HG03558 (cell line): ENCODE results near the gene STK4.
"Not testable (repeated sequence)": the region's sequence is repeated elsewhere in the genome, so short reads cannot be mapped to it uniquely, and the experiment has no call there.

ENCODE experiments used
- ATAC-seq: cut with Tn5 transposase; IDR thresholded peaks from one replicate; pipeline ENCODE4 v1.9.1; 2021; ENCODE audit warnings: moderate number of reproducible peaks; ENCODE audit not compliant: unreplicated experiment; ENCODE audit errors: extremely low read depth

Gene STK4

GRCh38 chr20:44979090-44979621 is 12.8 kb downstream of the STK4 start:
- peak; percentile 75 for ATAC-seq

- no peak for ATAC-seq
These were observed 15.6 kb downstream of the STK4 start for GRCh38 chr20:44981736-44982406.

- no peak for ATAC-seq
These were observed 16.9 kb downstream of the STK4 start for GRCh38 chr20:44983093-44983674.

- no peak for ATAC-seq
These were observed 22.4 kb downstream of the STK4 start for GRCh38 chr20:44988631-44989171.

GRCh38 chr20:44990425-44990824 is 24.1 kb downstream of the STK4 start:
- no peak for ATAC-seq

- ATAC-seq, result no peak
These were observed 24.6 kb downstream of the STK4 start for GRCh38 chr20:44990957-44991356.

- no peak for ATAC-seq
These were observed 27.0 kb downstream of the STK4 start for GRCh38 chr20:44993343-44993742.

GRCh38 chr20:44997171-44997570 is 30.9 kb downstream of the STK4 start:
- ATAC-seq, result no peak

GRCh38 chr20:44997668-44998067 is 31.4 kb downstream of the STK4 start:
- ATAC-seq, result no peak

GRCh38 chr20:45008521-45009049 is 42.3 kb downstream of the STK4 start:
- no peak for ATAC-seq

GRCh38 chr20:45010399-45010828 is 44.1 kb downstream of the STK4 start:
- ATAC-seq, result no peak

- ATAC-seq, result no peak
These were observed 44.8 kb downstream of the STK4 start for GRCh38 chr20:45011108-45011526.

GRCh38 chr20:45012682-45013302 is 46.5 kb downstream of the STK4 start:
- no peak for ATAC-seq

- ATAC-seq, result not testable (repeated sequence)
These were observed 47.8 kb downstream of the STK4 start for GRCh38 chr20:45014131-45014530.

GRCh38 chr20:45014671-45015415 is 48.5 kb downstream of the STK4 start:
- ATAC-seq, result no peak

- ATAC-seq, result no peak
These were observed 49.9 kb downstream of the STK4 start for GRCh38 chr20:45016089-45016671.

- no peak for ATAC-seq
These were observed 51.0 kb downstream of the STK4 start for GRCh38 chr20:45017281-45017680.

- ATAC-seq, result no peak
These were observed 51.5 kb downstream of the STK4 start for GRCh38 chr20:45017857-45018256.

GRCh38 chr20:45019027-45019761 is 52.9 kb downstream of the STK4 start:
- ATAC-seq, result no peak
